H1 (cell line): ENCODE data around the gene RAPGEF6. TPM values are rescaled to one million over a fixed set of nuclear protein-coding genes. Genes with fewer than 3 reads are reported as not detected.

Experiments used
- KDM4A ChIP-seq: IDR thresholded peaks from one replicate; pipeline ENCODE4 v1.7.1; 2012; ENCODE audit warnings: low read depth, mild to moderate bottlenecking, moderate library complexity, low read length, inconsistent platforms; ENCODE audit not compliant: severe bottlenecking
- POU5F1 ChIP-seq: IDR thresholded peaks from 2 replicates; pipeline ENCODE4 v1.6.1; 2011; ENCODE audit warnings: low read depth, mild to moderate bottlenecking, low read length, moderate library complexity
- ZNF274 ChIP-seq: IDR thresholded peaks from 2 replicates; pipeline ENCODE4 v1.7.0; 2012; ENCODE audit warnings: low read length, borderline replicate concordance; ENCODE audit errors: extremely low read depth
- polyA plus RNA-seq, 7 experiments: library from polyadenylated mRNA; depleted of rRNA in 3 of 7; stranded (reverse) in 5 of 7; unstranded in 2 of 7; fragments of >200 nt in 5 of 7; fragments of 200-250 nt in 2 of 7; gene quantifications; 1 replicate in 5 of 7; 2 replicates in 1 of 7; 4 replicates in 1 of 7; pipeline versions ENCODE4 v1.2.1 to v1.2.3, GENCODE V29; 2011 to 2013; ENCODE audit warnings: missing spikeins in 2 of 7, mixed read lengths in 2 of 7
- total RNA-seq: library from RNA; stranded (reverse); fragmentation: NEBNext Ultra II Directional; extraction: Animal tissue kit (Norgen Biotek cat#: 25700); gene quantifications from 2 replicates; pipeline ENCODE4 v1.2.1, GENCODE V29; 2021
- TF ChIP-seq, protein P1 (sequence below): IDR thresholded peaks from 2 replicates; pipeline ENCODE4 v1.6.1; 2012; ENCODE audit warnings: low read length, inconsistent platforms

RAPGEF6 gene
- total and polyA plus RNA-seq, 2 of the 8 experiments (the other 6 are each of a cell fraction or from before 2014, with no cell fraction given) = 4.8 to 20.0 TPM

- TF ChIP-seq, protein P1, sequence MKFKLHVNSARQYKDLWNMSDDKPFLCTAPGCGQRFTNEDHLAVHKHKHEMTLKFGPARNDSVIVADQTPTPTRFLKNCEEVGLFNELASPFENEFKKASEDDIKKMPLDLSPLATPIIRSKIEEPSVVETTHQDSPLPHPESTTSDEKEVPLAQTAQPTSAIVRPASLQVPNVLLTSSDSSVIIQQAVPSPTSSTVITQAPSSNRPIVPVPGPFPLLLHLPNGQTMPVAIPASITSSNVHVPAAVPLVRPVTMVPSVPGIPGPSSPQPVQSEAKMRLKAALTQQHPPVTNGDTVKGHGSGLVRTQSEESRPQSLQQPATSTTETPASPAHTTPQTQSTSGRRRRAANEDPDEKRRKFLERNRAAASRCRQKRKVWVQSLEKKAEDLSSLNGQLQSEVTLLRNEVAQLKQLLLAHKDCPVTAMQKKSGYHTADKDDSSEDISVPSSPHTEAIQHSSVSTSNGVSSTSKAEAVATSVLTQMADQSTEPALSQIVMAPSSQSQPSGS = no peak
- TF ChIP-seq POU5F1 (no peak), ZNF274 (no peak), KDM4A (no peak)
Observed at GRCh38 chr5:131541762-131542161, 93.3 kb downstream of the RAPGEF6 start (continued).
